ENCODE data around the gene FHIT.
A peak's percentile ranks its signal among the peaks of the same experiment; 100 is the strongest.

The FHIT gene

GRCh38 chr3:60729056-60729455 is 522.2 kb downstream of the FHIT start:
- DNase-seq (ENCODE audit: low read depth): no peak
- no peak overlapping the region for H3K4me3 ChIP-seq (ENCODE audit: control insufficient read depth, low read depth, low read length)
- no peak for TF ChIP-seq CTCF (IDR thresholded peaks at IDR 0.05; ENCODE audit: control insufficient read depth, insufficient read depth, low read depth, low read length, missing control alignments)

GRCh38 chr3:60728006-60728405 is 523.2 kb downstream of the FHIT start:
- no peak overlapping the region for H3K4me3 ChIP-seq (ENCODE audit: control insufficient read depth, low read depth, low read length)
- no peak for TF ChIP-seq CTCF (IDR thresholded peaks at IDR 0.05; ENCODE audit: control insufficient read depth, insufficient read depth, low read depth, low read length, missing control alignments)
- DNase-seq (ENCODE audit: low read depth): no peak

GRCh38 chr3:60720736-60721135 is 530.5 kb downstream of the FHIT start:
- H3K4me3 ChIP-seq (ENCODE audit: control insufficient read depth, low read depth, low read length): no peak overlapping the region
- TF ChIP-seq CTCF (IDR thresholded peaks at IDR 0.05; ENCODE audit: control insufficient read depth, insufficient read depth, low read depth, low read length, missing control alignments): no peak
- peak; percentile 48 for DNase-seq (ENCODE audit: low read depth)

GRCh38 chr3:60716573-60716972 is 534.7 kb downstream of the FHIT start:
- no peak for DNase-seq (ENCODE audit: low read depth)
- no peak overlapping the region for H3K4me3 ChIP-seq (ENCODE audit: control insufficient read depth, low read depth, low read length)
- TF ChIP-seq CTCF (IDR thresholded peaks at IDR 0.05; ENCODE audit: control insufficient read depth, insufficient read depth, low read depth, low read length, missing control alignments): no peak

- no peak for TF ChIP-seq CTCF (IDR thresholded peaks at IDR 0.05; ENCODE audit: control insufficient read depth, insufficient read depth, low read depth, low read length, missing control alignments)
- DNase-seq (ENCODE audit: low read depth): no peak
- no peak overlapping the region for H3K4me3 ChIP-seq (ENCODE audit: control insufficient read depth, low read depth, low read length)
These were observed 542.9 kb downstream of the FHIT start for GRCh38 chr3:60708191-60708975.

GRCh38 chr3:60707452-60708020 is 543.7 kb downstream of the FHIT start:
- no peak for TF ChIP-seq CTCF (IDR thresholded peaks at IDR 0.05; ENCODE audit: control insufficient read depth, insufficient read depth, low read depth, low read length, missing control alignments)
- no peak overlapping the region for H3K4me3 ChIP-seq (ENCODE audit: control insufficient read depth, low read depth, low read length)
- DNase-seq (ENCODE audit: low read depth): no peak

All from AG09309 (cell line).